Measurements from ENCODE around the gene KRTAP16-1. TPM values are rescaled to one million over a fixed set of nuclear protein-coding genes. Genes with fewer than 3 reads are reported as not detected.

The KRTAP16-1 gene
- polyA plus RNA-seq, 1 donor from 2014 or later: not detected

- Histone ChIP-seq H3F3A (ENCODE audit: insufficient read depth, low read length, poor library complexity, severe bottlenecking) (no peaks in the 10 kb centered on the region), H3K9me2 (ENCODE audit: insufficient read depth, low read length) (no peaks in the 10 kb centered on the region), H3K27ac (ENCODE audit: low read length) (no peak overlapping the region), H3K36me3 (ENCODE audit: insufficient read depth, low read length) (no peaks in the 10 kb centered on the region), H3K4me2 (ENCODE audit: low read length) (no peak overlapping the region), H2AFZ (ENCODE audit: low read depth, low read length) (no peak overlapping the region), H3K79me2 (replicated peaks; ENCODE audit: insufficient read depth, low read length) (no peaks in the 10 kb centered on the region), H3K27me3 (ENCODE audit: insufficient read depth, low read depth, low read length) (no peaks in the 10 kb centered on the region), H3K9me3 (ENCODE audit: low read length) (no peaks in the 10 kb centered on the region), H3K9ac (ENCODE audit: low read length) (no peak overlapping the region), H4K20me1 (ENCODE audit: insufficient read depth) (no peaks in the 10 kb centered on the region), H3K4me3 (ENCODE audit: low read length) (no peak overlapping the region)
- TF ChIP-seq EP300 (conservative IDR thresholded peaks at IDR 0.05; ENCODE audit: poor library complexity, severe bottlenecking): no peak
Observed at GRCh38 chr17:41296846-41297245, 12.3 kb downstream of the KRTAP16-1 start.

DNA sequence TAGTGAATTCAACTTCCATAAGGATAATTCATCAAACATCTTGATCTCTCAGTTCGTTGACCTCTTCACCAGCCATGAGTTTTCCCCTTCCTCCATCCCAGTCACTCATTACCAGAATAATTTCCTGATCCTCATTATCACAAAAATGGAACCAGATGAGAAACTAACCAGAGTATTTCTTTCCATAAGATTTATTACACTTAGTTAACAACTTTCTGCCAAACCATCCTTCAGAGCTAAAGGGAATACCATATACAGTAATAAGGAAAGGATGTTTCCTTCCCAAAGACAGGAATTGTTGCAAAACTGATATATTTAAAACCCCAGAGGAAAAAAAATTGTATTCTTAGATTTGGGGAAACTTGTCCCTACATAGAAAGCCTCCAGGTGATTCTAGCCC is 15.1 kb downstream of the KRTAP16-1 start:
- Histone ChIP-seq H3K36me3 (ENCODE audit: insufficient read depth, low read length) (no peaks in the 10 kb centered on the region), H4K20me1 (ENCODE audit: insufficient read depth) (no peaks in the 10 kb centered on the region), H3K27me3 (ENCODE audit: insufficient read depth, low read depth, low read length) (no peaks in the 10 kb centered on the region), H3K27ac (ENCODE audit: low read length) (no peak overlapping the region), H3K9me3 (ENCODE audit: low read length) (no peaks in the 10 kb centered on the region), H3K79me2 (replicated peaks; ENCODE audit: insufficient read depth, low read length) (no peaks in the 10 kb centered on the region), H3F3A (ENCODE audit: insufficient read depth, low read length, poor library complexity, severe bottlenecking) (no peaks in the 10 kb centered on the region), H3K4me2 (ENCODE audit: low read length) (no peak overlapping the region), H2AFZ (ENCODE audit: low read depth, low read length) (no peak overlapping the region), H3K4me3 (ENCODE audit: low read length) (no peak overlapping the region), H3K9me2 (ENCODE audit: insufficient read depth, low read length) (no peaks in the 10 kb centered on the region), H3K9ac (ENCODE audit: low read length) (no peak overlapping the region)
- TF ChIP-seq MXI1 (conservative IDR thresholded peaks at IDR 0.05; ENCODE audit: poor library complexity, severe bottlenecking) (no peak), TAF1 (IDR thresholded peaks at IDR 0.05; ENCODE audit: low read depth) (no peak), CTCF (IDR thresholded peaks at IDR 0.05; ENCODE audit: poor library complexity, severe bottlenecking) (no peak), RAD21 (conservative IDR thresholded peaks at IDR 0.05) (no peak), EZH2 (IDR thresholded peaks at IDR 0.05; ENCODE audit: borderline replicate concordance, insufficient read depth, low read length, poor library complexity, severe bottlenecking) (no peak), SMC3 (conservative IDR thresholded peaks at IDR 0.05; ENCODE audit: poor library complexity) (no peak), POLR2AphosphoS5 (IDR thresholded peaks at IDR 0.05) (no peak), EP300 (conservative IDR thresholded peaks at IDR 0.05; ENCODE audit: poor library complexity, severe bottlenecking) (no peak)
- TF ChIP-seq, protein P1, sequence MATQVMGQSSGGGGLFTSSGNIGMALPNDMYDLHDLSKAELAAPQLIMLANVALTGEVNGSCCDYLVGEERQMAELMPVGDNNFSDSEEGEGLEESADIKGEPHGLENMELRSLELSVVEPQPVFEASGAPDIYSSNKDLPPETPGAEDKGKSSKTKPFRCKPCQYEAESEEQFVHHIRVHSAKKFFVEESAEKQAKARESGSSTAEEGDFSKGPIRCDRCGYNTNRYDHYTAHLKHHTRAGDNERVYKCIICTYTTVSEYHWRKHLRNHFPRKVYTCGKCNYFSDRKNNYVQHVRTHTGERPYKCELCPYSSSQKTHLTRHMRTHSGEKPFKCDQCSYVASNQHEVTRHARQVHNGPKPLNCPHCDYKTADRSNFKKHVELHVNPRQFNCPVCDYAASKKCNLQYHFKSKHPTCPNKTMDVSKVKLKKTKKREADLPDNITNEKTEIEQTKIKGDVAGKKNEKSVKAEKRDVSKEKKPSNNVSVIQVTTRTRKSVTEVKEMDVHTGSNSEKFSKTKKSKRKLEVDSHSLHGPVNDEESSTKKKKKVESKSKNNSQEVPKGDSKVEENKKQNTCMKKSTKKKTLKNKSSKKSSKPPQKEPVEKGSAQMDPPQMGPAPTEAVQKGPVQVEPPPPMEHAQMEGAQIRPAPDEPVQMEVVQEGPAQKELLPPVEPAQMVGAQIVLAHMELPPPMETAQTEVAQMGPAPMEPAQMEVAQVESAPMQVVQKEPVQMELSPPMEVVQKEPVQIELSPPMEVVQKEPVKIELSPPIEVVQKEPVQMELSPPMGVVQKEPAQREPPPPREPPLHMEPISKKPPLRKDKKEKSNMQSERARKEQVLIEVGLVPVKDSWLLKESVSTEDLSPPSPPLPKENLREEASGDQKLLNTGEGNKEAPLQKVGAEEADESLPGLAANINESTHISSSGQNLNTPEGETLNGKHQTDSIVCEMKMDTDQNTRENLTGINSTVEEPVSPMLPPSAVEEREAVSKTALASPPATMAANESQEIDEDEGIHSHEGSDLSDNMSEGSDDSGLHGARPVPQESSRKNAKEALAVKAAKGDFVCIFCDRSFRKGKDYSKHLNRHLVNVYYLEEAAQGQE (IDR thresholded peaks at IDR 0.05; ENCODE audit: borderline replicate concordance): no peak

DNA sequence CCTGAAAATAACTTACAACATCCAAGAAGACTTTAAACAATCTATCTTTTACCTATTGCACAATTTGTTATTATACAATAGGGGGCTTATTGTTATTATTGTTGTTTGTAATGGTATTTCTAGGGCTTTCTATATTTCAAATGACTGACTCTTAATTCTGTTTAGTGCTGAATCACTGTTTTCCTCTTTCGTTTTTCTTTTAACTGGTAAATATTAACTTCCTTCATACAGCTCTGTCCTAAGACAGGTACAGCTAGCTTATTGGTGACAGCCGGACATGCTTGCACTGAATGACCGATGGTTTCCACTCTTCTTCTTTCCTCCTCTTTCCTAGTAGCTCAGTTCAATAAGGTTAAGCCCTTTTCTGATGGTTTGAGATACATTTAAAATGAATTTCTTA is 22.1 kb downstream of the KRTAP16-1 start:
- no peaks in the 10 kb centered on the region for H3K9me3 ChIP-seq (ENCODE audit: low read length)
- H4K20me1 ChIP-seq (ENCODE audit: insufficient read depth): no peaks in the 10 kb centered on the region
- TF ChIP-seq MXI1 (conservative IDR thresholded peaks at IDR 0.05; ENCODE audit: poor library complexity, severe bottlenecking) (no peak), TAF1 (IDR thresholded peaks at IDR 0.05; ENCODE audit: low read depth) (no peak), SMC3 (conservative IDR thresholded peaks at IDR 0.05; ENCODE audit: poor library complexity) (no peak), EZH2 (IDR thresholded peaks at IDR 0.05; ENCODE audit: borderline replicate concordance, insufficient read depth, low read length, poor library complexity, severe bottlenecking) (no peak), CTCF (IDR thresholded peaks at IDR 0.05; ENCODE audit: poor library complexity, severe bottlenecking) (no peak), RAD21 (conservative IDR thresholded peaks at IDR 0.05) (no peak), POLR2AphosphoS5 (IDR thresholded peaks at IDR 0.05) (no peak), EP300 (conservative IDR thresholded peaks at IDR 0.05; ENCODE audit: poor library complexity, severe bottlenecking) (no peak)
- TF ChIP-seq, protein P1 (IDR thresholded peaks at IDR 0.05; ENCODE audit: borderline replicate concordance): no peak
- H3F3A ChIP-seq (ENCODE audit: insufficient read depth, low read length, poor library complexity, severe bottlenecking): no peaks in the 10 kb centered on the region
- no peaks in the 10 kb centered on the region for H3K27me3 ChIP-seq (ENCODE audit: insufficient read depth, low read depth, low read length)
- no peak overlapping the region for H2AFZ ChIP-seq (ENCODE audit: low read depth, low read length)
- no peak overlapping the region for H3K4me3 ChIP-seq (ENCODE audit: low read length)
- H3K9me2 ChIP-seq (ENCODE audit: insufficient read depth, low read length): no peaks in the 10 kb centered on the region
- H3K79me2 ChIP-seq (replicated peaks; ENCODE audit: insufficient read depth, low read length): no peaks in the 10 kb centered on the region
- no peak overlapping the region for H3K9ac ChIP-seq (ENCODE audit: low read length)
- no peak overlapping the region for H3K27ac ChIP-seq (ENCODE audit: low read length)
- no peak overlapping the region for H3K4me2 ChIP-seq (ENCODE audit: low read length)
- no peaks in the 10 kb centered on the region for H3K36me3 ChIP-seq (ENCODE audit: insufficient read depth, low read length)

All from neural cell (in vitro differentiated cells).